Measurements from ENCODE around the gene TMEM218. TPM values are rescaled to one million over a fixed set of nuclear protein-coding genes. Genes with fewer than 3 reads are reported as not detected.

The TMEM218 gene
- total and polyA plus RNA-seq, 9 donors, result 22.3 to 27.1 (median 26.3) TPM

DNA sequence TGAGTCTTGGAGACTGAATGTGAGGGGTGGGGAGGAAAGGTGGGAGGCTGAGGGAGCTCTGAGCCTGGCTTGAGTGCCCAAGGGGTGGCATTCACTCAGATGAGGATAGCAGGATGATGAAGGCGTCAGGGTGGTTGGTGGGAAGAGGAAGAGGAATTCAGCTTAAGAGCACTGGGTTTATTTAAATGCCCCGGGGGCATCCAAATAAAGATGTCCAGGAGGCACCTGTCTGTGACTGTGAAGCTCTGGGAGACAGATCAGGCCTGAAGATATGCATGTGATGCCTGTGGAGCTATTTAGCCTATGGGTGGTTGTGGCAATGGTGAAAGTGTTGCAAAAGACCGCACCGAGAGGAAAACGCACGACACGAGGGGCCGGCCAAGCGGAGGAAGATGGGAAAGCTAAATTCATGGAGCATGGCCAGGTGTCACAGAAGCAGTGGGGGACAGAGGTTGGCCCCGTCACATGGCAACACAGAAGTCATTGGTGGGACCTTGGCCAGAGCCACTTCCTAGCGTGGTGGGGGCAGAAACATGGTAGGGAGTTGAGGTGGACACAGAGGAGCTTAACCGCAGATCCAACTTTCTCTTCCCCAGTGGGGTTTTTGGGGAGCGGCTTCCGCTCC lies 32.8 kb downstream of the TMEM218 start:
- no peak for DNase-seq
- Histone ChIP-seq H3K36me3 (ENCODE audit: control insufficient read depth, insufficient read depth, low read length) (no peaks in the 10 kb centered on the region), H3K27ac (ENCODE audit: low read length) (no peak overlapping the region), H3K27me3 (ENCODE audit: control insufficient read depth, insufficient read depth, low read length) (no peaks in the 10 kb centered on the region), H3K4me3 (ENCODE audit: low read length) (no peak overlapping the region), H3K4me1 (ENCODE audit: control insufficient read depth, insufficient read depth, low read length) (no peaks in the 10 kb centered on the region), H3K9me3 (replicated peaks; ENCODE audit: control insufficient read depth, low read depth, low read length) (no peaks in the 10 kb centered on the region)
- WGBS (ENCODE audit: insufficient coverage), result 89% methylated on average over 13 of the region's 14 CpGs

DNA sequence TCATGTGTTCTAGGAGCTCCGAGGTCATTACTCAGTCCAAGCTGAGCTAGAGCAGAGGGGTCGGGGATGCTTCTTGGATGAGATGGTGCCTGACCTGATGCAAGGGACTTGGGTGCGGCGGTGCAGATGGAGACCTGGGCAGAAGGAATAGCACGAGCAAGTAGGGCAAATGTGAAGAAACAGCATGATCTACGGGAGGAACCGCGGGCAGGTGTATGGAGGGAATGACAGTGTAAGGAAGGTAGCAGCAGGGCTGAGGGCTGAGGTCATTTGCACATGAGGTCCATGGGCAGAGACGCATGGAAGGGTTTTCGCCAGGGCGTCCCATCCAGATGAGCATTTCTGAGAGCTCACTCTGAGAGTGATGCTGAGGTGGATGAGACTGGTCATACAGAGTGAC lies 33.4 kb downstream of the TMEM218 start:
- Histone ChIP-seq H3K27me3 (ENCODE audit: control insufficient read depth, insufficient read depth, low read length) (no peaks in the 10 kb centered on the region), H3K27ac (ENCODE audit: low read length) (no peak overlapping the region), H3K4me3 (ENCODE audit: low read length) (no peak overlapping the region), H3K9me3 (replicated peaks; ENCODE audit: control insufficient read depth, low read depth, low read length) (no peaks in the 10 kb centered on the region), H3K36me3 (ENCODE audit: control insufficient read depth, insufficient read depth, low read length) (no peaks in the 10 kb centered on the region), H3K4me1 (ENCODE audit: control insufficient read depth, insufficient read depth, low read length) (no peaks in the 10 kb centered on the region)
- no peak for DNase-seq
- WGBS (ENCODE audit: insufficient coverage), result 94% methylated on average over 11 of the region's 11 CpGs

GRCh38 chr11:125076378-125076945 lies 35.0 kb downstream of the TMEM218 start:
- H3K27ac ChIP-seq (ENCODE audit: low read length), result no peak overlapping the region
- H3K27me3 ChIP-seq (ENCODE audit: control insufficient read depth, insufficient read depth, low read length), result no peaks in the 10 kb centered on the region
- H3K4me1 ChIP-seq (ENCODE audit: control insufficient read depth, insufficient read depth, low read length), result peaks cover 4% of the 10 kb centered on the region
- H3K4me3 ChIP-seq (ENCODE audit: low read length), result no peak overlapping the region
- WGBS (ENCODE audit: insufficient coverage), result 69% methylated on average over 14 of the region's 14 CpGs
- no peaks in the 10 kb centered on the region for H3K36me3 ChIP-seq (ENCODE audit: control insufficient read depth, insufficient read depth, low read length)
- H3K9me3 ChIP-seq (replicated peaks; ENCODE audit: control insufficient read depth, low read depth, low read length), result no peaks in the 10 kb centered on the region
- DNase-seq, result no peak

DNA sequence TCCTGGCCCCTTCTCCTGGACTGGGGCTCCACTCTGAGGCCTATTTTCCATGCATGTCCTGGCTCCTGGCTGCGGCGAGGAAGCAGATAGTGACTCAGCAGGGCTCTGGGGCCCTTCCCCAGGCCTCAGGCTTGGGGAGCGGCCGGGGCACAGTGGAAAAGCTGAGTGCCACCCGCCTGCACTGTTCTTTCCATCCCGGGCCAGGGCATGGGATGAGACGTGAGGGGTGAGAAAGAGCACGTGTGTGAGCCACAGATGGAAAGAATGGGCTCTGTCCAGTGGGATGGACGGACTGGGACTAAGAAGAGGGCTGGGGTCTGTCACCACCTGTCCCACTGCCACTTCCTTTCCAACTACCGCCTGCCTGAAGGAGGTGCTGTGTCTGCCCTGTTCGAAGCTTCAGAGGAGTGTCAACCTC lies 35.5 kb downstream of the TMEM218 start:
- DNase-seq, result peak; percentile 22
- H3K9me3 ChIP-seq (replicated peaks; ENCODE audit: control insufficient read depth, low read depth, low read length), result no peaks in the 10 kb centered on the region
- no peaks in the 10 kb centered on the region for H3K27me3 ChIP-seq (ENCODE audit: control insufficient read depth, insufficient read depth, low read length)
- H3K36me3 ChIP-seq (ENCODE audit: control insufficient read depth, insufficient read depth, low read length), result no peaks in the 10 kb centered on the region
- H3K27ac ChIP-seq (ENCODE audit: low read length), result no peak overlapping the region
- peaks cover 10% of the 10 kb centered on the region for H3K4me1 ChIP-seq (ENCODE audit: control insufficient read depth, insufficient read depth, low read length)
- 64% methylated on average over 10 of the region's 11 CpGs for WGBS (ENCODE audit: insufficient coverage)
- H3K4me3 ChIP-seq (ENCODE audit: low read length), result no peak overlapping the region

- Histone ChIP-seq H3K27ac (ENCODE audit: low read length) (no peak overlapping the region), H3K36me3 (ENCODE audit: control insufficient read depth, insufficient read depth, low read length) (no peaks in the 10 kb centered on the region), H3K4me1 (ENCODE audit: control insufficient read depth, insufficient read depth, low read length) (peaks cover 14% of the 10 kb centered on the region), H3K4me3 (ENCODE audit: low read length) (no peak overlapping the region), H3K27me3 (ENCODE audit: control insufficient read depth, insufficient read depth, low read length) (no peaks in the 10 kb centered on the region), H3K9me3 (replicated peaks; ENCODE audit: control insufficient read depth, low read depth, low read length) (no peaks in the 10 kb centered on the region)
- DNase-seq, result no peak
- 80% methylated on average over 7 of the region's 7 CpGs for WGBS (ENCODE audit: insufficient coverage)
Observed at GRCh38 chr11:125075242-125075625, 36.2 kb downstream of the TMEM218 start.

DNA sequence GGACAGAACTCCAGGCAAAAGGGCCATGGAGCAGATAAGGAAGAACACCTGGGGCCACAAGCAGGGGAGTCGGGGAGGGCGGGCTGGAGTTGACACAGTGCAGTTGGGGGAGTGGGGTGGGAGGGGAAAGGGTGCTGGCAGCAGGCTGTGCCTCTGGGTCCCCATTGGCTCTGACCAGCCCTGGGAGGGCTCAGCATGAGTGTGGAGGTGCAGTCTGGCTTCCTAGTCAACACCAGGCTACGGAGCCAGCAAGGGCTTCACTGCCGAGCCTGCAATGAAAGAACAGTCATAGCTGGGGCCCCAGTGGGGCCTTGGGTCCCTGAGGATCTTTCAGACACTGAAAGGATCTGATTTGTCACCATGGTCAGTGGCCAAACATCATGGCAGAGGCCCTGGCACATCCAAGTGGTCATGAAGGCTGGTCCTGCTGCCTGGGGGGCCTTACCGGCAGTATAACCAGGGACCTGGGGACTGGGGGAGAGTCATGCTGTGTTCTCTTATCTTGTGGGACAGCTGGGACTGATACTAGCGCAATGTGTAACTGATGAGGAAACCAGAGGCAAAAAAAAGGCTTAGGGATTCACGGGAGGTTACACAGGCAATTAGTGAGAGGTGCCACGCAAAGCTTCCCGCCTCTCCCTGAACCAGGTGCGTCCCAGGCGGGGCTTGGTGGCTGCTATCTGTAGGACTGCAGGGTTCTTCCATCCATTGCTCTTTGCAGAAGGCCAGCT lies 36.8 kb downstream of the TMEM218 start:
- no peak overlapping the region for H3K4me3 ChIP-seq (ENCODE audit: low read length)
- H3K36me3 ChIP-seq (ENCODE audit: control insufficient read depth, insufficient read depth, low read length), result no peaks in the 10 kb centered on the region
- no peaks in the 10 kb centered on the region for H3K9me3 ChIP-seq (replicated peaks; ENCODE audit: control insufficient read depth, low read depth, low read length)
- peaks cover 18% of the 10 kb centered on the region for H3K4me1 ChIP-seq (ENCODE audit: control insufficient read depth, insufficient read depth, low read length)
- 68% methylated on average over 11 of the region's 11 CpGs for WGBS (ENCODE audit: insufficient coverage)
- no peak for DNase-seq
- H3K27ac ChIP-seq (ENCODE audit: low read length), result no peak overlapping the region
- no peaks in the 10 kb centered on the region for H3K27me3 ChIP-seq (ENCODE audit: control insufficient read depth, insufficient read depth, low read length)

DNA sequence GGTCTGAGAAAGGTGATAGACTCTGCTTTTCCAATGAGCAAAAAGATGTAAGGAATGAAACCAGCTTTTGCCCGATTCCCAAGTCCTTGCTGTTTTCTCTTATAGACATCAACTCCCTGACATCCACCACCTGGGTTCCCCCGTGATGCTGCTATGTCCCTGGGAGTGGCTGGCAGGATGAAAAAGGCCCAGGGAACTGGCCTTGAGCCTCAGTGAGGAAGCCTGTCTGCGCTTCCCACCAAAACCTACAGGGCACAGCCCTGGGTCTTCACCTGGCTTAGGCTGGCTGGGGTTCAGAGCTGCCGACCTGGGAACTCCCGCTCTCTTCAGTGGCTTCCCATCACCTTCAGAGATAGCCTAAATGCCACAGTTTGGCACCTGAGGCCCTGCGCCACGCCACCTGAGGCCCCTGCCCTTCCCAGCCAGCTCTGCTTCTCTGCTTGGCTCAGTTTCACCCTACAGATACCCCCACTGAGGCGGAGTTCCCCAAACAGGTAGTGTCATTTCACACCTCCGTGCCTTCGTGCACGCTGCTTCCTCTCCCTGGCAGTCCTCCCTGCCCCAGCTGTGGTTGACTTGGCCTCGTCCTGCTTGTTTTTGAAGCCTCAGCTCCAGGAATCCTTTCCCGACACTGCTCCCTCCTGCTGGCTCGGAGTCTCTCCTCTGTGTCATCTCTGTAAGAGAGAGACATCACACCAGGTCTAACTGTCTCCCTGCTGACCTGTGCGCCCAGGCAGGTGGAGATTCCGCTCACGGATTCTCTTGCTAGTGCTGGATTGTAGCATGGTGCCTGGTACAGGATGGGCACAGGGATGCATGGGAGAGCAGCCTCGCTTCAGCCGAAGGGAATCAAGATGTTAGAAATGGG lies 37.6 kb downstream of the TMEM218 start:
- Histone ChIP-seq H3K36me3 (ENCODE audit: control insufficient read depth, insufficient read depth, low read length) (no peaks in the 10 kb centered on the region), H3K4me3 (ENCODE audit: low read length) (no peak overlapping the region), H3K27ac (ENCODE audit: low read length) (no peak overlapping the region), H3K27me3 (ENCODE audit: control insufficient read depth, insufficient read depth, low read length) (no peaks in the 10 kb centered on the region), H3K9me3 (replicated peaks; ENCODE audit: control insufficient read depth, low read depth, low read length) (no peaks in the 10 kb centered on the region), H3K4me1 (ENCODE audit: control insufficient read depth, insufficient read depth, low read length) (peaks cover 18% of the 10 kb centered on the region)
- 71% methylated on average over 18 of the region's 19 CpGs for WGBS (ENCODE audit: insufficient coverage)
- DNase-seq, result no peak

DNA sequence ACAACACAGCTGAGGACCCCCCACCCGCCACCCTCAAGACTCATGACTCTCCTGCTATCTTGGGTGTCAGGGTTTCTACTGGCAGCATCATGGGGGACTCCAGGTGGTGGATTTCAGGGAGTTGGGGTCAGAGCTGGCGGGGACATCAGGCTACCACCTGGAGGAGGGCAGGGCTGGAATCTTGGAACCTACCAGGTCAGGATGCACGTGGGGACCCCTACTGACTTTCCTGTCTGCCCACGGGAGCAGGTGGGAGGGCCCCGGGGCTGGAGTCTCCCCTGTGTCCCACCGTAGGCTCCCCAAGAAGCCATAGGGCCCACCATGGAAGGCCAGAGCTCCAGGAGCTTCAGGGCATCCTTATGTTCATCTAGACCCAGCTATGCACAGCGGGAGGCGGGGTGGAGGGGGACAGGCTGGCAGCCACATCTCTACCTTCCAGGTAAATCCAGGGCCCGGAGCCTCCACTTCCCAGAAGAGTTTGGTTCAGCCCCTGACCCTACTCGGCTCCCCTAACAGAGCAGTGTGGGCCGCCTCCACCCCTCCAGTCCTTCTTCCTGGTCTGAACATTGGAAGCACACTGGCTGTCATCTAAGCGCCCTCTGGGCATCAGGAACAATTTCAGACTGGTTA lies 38.4 kb downstream of the TMEM218 start:
- no peak for DNase-seq
- Histone ChIP-seq H3K4me1 (ENCODE audit: control insufficient read depth, insufficient read depth, low read length) (peaks cover 18% of the 10 kb centered on the region), H3K4me3 (ENCODE audit: low read length) (no peak overlapping the region), H3K36me3 (ENCODE audit: control insufficient read depth, insufficient read depth, low read length) (no peaks in the 10 kb centered on the region), H3K9me3 (replicated peaks; ENCODE audit: control insufficient read depth, low read depth, low read length) (no peaks in the 10 kb centered on the region), H3K27me3 (ENCODE audit: control insufficient read depth, insufficient read depth, low read length) (no peaks in the 10 kb centered on the region), H3K27ac (ENCODE audit: low read length) (peak overlapping the region; percentile 49)
- WGBS (ENCODE audit: insufficient coverage), result 91% methylated on average over 10 of the region's 12 CpGs

DNA sequence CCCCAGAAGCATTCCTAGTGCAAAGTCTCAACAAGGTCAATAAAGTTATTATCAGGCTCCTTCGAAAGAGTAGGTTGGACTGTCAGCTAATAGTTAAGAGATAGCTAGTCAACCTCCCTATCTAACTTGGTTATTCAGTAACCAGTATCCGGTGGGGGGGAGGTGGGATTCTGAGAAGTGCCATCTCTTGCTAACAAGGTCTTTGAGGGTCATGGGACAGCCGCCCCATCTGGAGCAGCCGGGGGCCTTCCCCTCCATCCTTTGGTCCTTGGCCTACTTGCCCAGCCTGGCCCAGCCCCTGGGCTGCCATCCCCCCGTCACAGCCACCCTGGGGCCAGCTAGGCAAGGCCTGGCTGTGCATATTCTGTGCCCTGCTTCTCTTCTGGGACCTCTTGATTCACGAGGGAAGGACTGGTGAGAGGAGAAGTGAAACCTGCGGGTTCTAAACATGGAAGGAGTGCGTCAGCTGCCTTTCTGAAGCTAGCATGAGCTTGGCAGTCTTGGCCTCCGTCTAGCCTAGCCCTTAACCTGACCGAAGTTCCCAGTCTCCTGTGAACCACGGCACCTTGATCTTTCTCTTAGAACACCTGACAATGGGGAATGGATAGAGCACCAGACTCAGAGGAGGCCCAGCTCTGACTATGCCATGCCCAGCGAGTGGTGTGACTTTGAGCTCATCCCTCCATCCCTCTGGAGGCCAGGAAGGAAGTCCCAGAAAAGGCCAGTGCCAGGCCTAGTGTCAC lies 39.0 kb downstream of the TMEM218 start:
- Histone ChIP-seq H3K27ac (ENCODE audit: low read length) (peak overlapping the region; percentile 49), H3K9me3 (replicated peaks; ENCODE audit: control insufficient read depth, low read depth, low read length) (no peaks in the 10 kb centered on the region)
- DNase-seq, result peak; percentile 71

More for the DNA sequence above, 39.0 kb downstream of the TMEM218 start:
- no peak overlapping the region for H3K4me3 ChIP-seq (ENCODE audit: low read length)
- WGBS (ENCODE audit: insufficient coverage), result 83% methylated on average over 8 of the region's 12 CpGs
- peaks cover 18% of the 10 kb centered on the region for H3K4me1 ChIP-seq (ENCODE audit: control insufficient read depth, insufficient read depth, low read length)
- H3K27me3 ChIP-seq (ENCODE audit: control insufficient read depth, insufficient read depth, low read length), result no peaks in the 10 kb centered on the region
- H3K36me3 ChIP-seq (ENCODE audit: control insufficient read depth, insufficient read depth, low read length), result no peaks in the 10 kb centered on the region
